Posterior cingulate gyrus (tissue), 11 donors: Measurements from ENCODE around the gene MYO1A.
"Not testable (repeated sequence)": the region's sequence is repeated elsewhere in the genome, so short reads cannot be mapped to it uniquely, and the experiment has no call there.

Experiments
- DNase-seq, 10 donors: peaks; one replicate each; pipeline versions ENCODE4 v3.0.0 to v3.0.0-alpha.2; 2020 to 2021; ENCODE audit warnings: mixed read lengths in 3 of 10
- intact Hi-C: fragments of 100-400 bp; cut with DNase I; formaldehyde crosslinking; loops from one replicate; pipeline ENCODE4 v1.15.1; 2023

Gene MYO1A

GRCh38 chr12:57019983-57020719 lies 29.8 kb downstream of the MYO1A start:
- intact Hi-C loops = no loop called here
- DNase-seq = no peak

GRCh38 chr12:57018906-57019305 lies 31.0 kb downstream of the MYO1A start:
- intact Hi-C loops = no loop called here
- no peak for DNase-seq

- DNase-seq, intact Hi-C loops: not testable (repeated sequence)
These were observed 31.6 kb downstream of the MYO1A start for GRCh38 chr12:57018353-57018752.

GRCh38 chr12:57016348-57016747 lies 33.6 kb downstream of the MYO1A start, which contains the start of gene TAC3:
TAC3 (minus strand) TSS chr12:57016529; CDS start chr12:57015797, 732 bp downstream.
- DNase-seq = peak in 1 of 10 donors; percentile 70
- intact Hi-C loops = no loop called here

- intact Hi-C loops = no loop called here
- DNase-seq = peak in 1 of 10 donors; percentile 30
These were observed 37.1 kb downstream of the MYO1A start for GRCh38 chr12:57012600-57013465.

GRCh38 chr12:57011438-57012424 lies 38.2 kb downstream of the MYO1A start:
- intact Hi-C loops = no loop called here
- DNase-seq = peak in 1 of 10 donors; percentile 49

GRCh38 chr12:57010627-57011247 lies 39.2 kb downstream of the MYO1A start:
- peak in 1 of 10 donors; percentile 49 for DNase-seq
- intact Hi-C loops = no loop called here

GRCh38 chr12:57009949-57010626 lies 39.8 kb downstream of the MYO1A start:
- intact Hi-C loops = loop anchor here (2.0 kb wide), 1 partner anchor 51 kb away; no protein-coding TSS in a partner anchor
- no peak for DNase-seq

GRCh38 chr12:57008178-57008577 lies 41.8 kb downstream of the MYO1A start:
- DNase-seq = peak in 1 of 10 donors; percentile 12
- intact Hi-C loops = loop anchor here (2.0 kb wide), 1 partner anchor 53 kb away; no protein-coding TSS in a partner anchor

- DNase-seq = no peak
- intact Hi-C loops = loop anchor here (1.0 kb wide), 1 partner anchor 105 kb away; no protein-coding TSS in a partner anchor
These were observed 43.0 kb downstream of the MYO1A start for GRCh38 chr12:57006809-57007475.

GRCh38 chr12:57005980-57006808 lies 43.7 kb downstream of the MYO1A start, which contains the start of gene ZBTB39:
ZBTB39 (minus strand) TSS chr12:57006546; CDS start chr12:57004917, 1,629 bp downstream.
- peak in 9 of 10 donors; percentile 23 to 94 (median 49) for DNase-seq
- intact Hi-C loops = no loop called here

- peak in 1 of 10 donors; percentile 34 for DNase-seq
- intact Hi-C loops = no loop called here
These were observed 45.3 kb downstream of the MYO1A start for GRCh38 chr12:57004651-57005050.

GRCh38 chr12:57003395-57003794 lies 46.5 kb downstream of the MYO1A start:
- intact Hi-C loops = no loop called here
- peak in 1 of 10 donors; percentile 40 for DNase-seq

GRCh38 chr12:57001448-57001906 lies 48.5 kb downstream of the MYO1A start:
- intact Hi-C loops = no loop called here
- DNase-seq = peak in 6 of 10 donors; percentile 28 to 89 (median 43)

GRCh38 chr12:57000393-57000792 lies 49.5 kb downstream of the MYO1A start:
- no peak for DNase-seq
- intact Hi-C loops = no loop called here

GRCh38 chr12:56999456-56999855 lies 50.5 kb downstream of the MYO1A start:
- intact Hi-C loops = no loop called here
- no peak for DNase-seq

GRCh38 chr12:56998981-56999380 lies 50.9 kb downstream of the MYO1A start:
- DNase-seq = no peak
- intact Hi-C loops = no loop called here
